Measurements from ENCODE around the gene FTHL17.

DNA sequence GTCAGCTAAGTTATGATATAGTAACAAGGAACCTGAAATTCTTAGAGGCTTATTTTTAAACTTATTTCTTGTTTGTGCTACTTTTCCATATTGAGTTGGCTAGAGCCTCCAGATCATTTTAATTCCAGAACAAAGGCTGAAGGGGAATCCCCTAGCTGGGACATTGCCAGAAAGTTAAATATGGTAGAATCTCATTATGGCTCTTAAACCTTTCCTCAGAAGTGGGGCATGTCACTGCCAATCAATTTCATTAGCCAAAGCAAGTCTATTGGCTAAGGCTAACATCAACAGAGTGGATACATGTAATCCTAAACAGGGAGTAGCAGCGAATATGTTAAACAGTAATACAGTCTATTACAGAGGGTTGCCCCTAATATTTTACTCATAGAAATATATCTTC lies 47.0 kb downstream of the FTHL17 start:
- TF ChIP-seq, protein P1, sequence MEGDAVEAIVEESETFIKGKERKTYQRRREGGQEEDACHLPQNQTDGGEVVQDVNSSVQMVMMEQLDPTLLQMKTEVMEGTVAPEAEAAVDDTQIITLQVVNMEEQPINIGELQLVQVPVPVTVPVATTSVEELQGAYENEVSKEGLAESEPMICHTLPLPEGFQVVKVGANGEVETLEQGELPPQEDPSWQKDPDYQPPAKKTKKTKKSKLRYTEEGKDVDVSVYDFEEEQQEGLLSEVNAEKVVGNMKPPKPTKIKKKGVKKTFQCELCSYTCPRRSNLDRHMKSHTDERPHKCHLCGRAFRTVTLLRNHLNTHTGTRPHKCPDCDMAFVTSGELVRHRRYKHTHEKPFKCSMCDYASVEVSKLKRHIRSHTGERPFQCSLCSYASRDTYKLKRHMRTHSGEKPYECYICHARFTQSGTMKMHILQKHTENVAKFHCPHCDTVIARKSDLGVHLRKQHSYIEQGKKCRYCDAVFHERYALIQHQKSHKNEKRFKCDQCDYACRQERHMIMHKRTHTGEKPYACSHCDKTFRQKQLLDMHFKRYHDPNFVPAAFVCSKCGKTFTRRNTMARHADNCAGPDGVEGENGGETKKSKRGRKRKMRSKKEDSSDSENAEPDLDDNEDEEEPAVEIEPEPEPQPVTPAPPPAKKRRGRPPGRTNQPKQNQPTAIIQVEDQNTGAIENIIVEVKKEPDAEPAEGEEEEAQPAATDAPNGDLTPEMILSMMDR (IDR thresholded peaks at IDR 0.05) = no peak
- TF ChIP-seq TCF7L2 (IDR thresholded peaks at IDR 0.05; ENCODE audit: low read depth, low read length) (no peak), POLR2AphosphoS5 (IDR thresholded peaks at IDR 0.05; ENCODE audit: low read depth, low read length) (no peak)
- TF ChIP-seq, protein P2, sequence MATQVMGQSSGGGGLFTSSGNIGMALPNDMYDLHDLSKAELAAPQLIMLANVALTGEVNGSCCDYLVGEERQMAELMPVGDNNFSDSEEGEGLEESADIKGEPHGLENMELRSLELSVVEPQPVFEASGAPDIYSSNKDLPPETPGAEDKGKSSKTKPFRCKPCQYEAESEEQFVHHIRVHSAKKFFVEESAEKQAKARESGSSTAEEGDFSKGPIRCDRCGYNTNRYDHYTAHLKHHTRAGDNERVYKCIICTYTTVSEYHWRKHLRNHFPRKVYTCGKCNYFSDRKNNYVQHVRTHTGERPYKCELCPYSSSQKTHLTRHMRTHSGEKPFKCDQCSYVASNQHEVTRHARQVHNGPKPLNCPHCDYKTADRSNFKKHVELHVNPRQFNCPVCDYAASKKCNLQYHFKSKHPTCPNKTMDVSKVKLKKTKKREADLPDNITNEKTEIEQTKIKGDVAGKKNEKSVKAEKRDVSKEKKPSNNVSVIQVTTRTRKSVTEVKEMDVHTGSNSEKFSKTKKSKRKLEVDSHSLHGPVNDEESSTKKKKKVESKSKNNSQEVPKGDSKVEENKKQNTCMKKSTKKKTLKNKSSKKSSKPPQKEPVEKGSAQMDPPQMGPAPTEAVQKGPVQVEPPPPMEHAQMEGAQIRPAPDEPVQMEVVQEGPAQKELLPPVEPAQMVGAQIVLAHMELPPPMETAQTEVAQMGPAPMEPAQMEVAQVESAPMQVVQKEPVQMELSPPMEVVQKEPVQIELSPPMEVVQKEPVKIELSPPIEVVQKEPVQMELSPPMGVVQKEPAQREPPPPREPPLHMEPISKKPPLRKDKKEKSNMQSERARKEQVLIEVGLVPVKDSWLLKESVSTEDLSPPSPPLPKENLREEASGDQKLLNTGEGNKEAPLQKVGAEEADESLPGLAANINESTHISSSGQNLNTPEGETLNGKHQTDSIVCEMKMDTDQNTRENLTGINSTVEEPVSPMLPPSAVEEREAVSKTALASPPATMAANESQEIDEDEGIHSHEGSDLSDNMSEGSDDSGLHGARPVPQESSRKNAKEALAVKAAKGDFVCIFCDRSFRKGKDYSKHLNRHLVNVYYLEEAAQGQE (IDR thresholded peaks at IDR 0.05; ENCODE audit: insufficient read depth in 1 of 2, low read depth in 2 of 2, low read length in 1 of 2) = no peak

Measured in Panc1 (cell line).